Measurements from ENCODE around the gene TANC1.
A peak's percentile ranks its signal among the peaks of the same experiment; 100 is the strongest.

The TANC1 gene

DNA sequence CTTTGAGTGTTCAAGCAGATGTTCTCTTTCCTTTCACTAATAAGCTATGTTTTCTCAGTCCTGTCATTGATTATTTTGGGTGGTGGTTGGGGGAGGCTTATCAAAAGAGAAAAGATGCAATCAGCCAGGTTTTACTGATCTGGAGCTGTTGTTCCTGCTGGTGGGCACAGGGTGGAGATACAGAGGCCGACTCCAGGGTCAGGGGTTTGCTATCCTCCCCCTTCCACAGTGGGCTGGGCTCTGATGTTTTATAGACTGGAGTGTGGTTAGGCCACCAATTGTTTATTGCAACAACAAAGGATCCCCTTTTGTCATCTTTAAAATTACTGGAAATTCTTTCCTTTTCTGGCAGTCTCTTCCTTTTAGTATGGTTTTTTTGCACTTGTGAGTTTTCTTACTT, 120.5 kb downstream of the TANC1 start:
- no peak overlapping the region for H3K4me3 ChIP-seq
- no peaks in the 10 kb centered on the region for H3K36me3 ChIP-seq
- no peaks in the 10 kb centered on the region for H3K9me3 ChIP-seq
- no peak for DNase-seq
- H3K4me1 ChIP-seq = peaks cover 5 to 97% (median 69%) of the 10 kb centered on the region in 4 donors
- no peaks in the 10 kb centered on the region for H3K27me3 ChIP-seq
- intact Hi-C loops (cut with DNase I; ENCODE audit: low total_unique reads) = no loop called here
- H3K27ac ChIP-seq = peak overlapping the region; percentile 70 to 74
- TF ChIP-seq, protein P1, sequence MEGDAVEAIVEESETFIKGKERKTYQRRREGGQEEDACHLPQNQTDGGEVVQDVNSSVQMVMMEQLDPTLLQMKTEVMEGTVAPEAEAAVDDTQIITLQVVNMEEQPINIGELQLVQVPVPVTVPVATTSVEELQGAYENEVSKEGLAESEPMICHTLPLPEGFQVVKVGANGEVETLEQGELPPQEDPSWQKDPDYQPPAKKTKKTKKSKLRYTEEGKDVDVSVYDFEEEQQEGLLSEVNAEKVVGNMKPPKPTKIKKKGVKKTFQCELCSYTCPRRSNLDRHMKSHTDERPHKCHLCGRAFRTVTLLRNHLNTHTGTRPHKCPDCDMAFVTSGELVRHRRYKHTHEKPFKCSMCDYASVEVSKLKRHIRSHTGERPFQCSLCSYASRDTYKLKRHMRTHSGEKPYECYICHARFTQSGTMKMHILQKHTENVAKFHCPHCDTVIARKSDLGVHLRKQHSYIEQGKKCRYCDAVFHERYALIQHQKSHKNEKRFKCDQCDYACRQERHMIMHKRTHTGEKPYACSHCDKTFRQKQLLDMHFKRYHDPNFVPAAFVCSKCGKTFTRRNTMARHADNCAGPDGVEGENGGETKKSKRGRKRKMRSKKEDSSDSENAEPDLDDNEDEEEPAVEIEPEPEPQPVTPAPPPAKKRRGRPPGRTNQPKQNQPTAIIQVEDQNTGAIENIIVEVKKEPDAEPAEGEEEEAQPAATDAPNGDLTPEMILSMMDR (IDR thresholded peaks at IDR 0.05) = no peak

DNA sequence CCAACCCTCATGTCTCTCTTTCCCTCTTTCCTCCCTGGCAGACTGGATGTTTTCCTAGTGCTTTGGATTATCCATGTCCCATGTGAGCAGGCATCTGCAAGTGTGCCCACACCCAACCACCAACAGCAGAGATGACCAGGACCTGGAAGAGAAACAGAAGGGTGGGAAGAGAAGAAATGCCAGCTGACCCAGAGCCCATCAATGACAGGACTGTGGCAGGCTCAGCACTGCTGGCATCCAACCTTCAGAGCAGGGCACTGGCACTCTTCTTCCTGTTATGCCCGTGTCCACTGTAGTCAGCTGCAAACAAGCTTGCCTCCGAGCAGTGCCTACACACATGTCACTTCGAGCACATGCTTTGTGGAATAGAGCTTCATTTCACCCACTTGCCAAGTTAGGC, 121.1 kb downstream of the TANC1 start:
- TF ChIP-seq, protein P1 (IDR thresholded peaks at IDR 0.05) = no peak
- H3K27me3 ChIP-seq = no peaks in the 10 kb centered on the region
- intact Hi-C loops (cut with DNase I; ENCODE audit: low total_unique reads) = no loop called here
- peaks cover 5 to 97% (median 70%) of the 10 kb centered on the region in 4 donors for H3K4me1 ChIP-seq
- H3K9me3 ChIP-seq = no peaks in the 10 kb centered on the region
- no peaks in the 10 kb centered on the region for H3K36me3 ChIP-seq
- no peak overlapping the region for H3K4me3 ChIP-seq
- H3K27ac ChIP-seq = peak overlapping the region; percentile 70 to 74
- DNase-seq = no peak

DNA sequence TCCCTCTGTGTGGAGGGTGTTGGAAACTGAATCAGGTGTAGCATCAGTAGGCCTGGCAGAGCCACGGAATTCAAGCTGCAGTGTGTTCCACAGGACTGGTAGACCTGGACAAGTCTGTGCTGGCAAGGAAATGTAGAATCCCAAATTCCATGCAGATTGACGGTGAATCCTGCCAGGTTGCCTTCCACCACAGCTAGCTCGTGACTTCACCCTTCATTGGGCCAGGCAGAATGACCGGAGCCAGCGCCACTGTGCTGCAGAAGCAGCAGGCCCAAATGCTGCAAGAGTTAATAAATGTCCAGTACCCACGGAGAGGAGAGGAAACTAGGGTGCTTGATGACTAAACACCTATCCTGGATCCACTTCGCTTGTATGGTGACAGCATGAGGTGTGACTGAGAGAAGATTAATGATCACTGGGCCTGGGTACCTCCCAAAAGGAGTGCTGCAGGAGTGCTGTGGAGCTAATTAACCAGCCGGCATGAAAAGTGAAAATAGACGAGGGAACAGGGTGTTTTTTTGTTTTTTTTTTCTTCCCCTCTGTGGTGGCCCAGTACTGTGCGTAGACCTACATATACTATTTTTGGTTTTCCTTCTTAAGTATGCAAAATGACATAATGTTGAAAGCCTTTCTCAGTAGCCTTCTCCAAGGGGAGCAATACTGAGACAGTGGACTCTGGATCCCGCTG, 122.2 kb downstream of the TANC1 start:
- Histone ChIP-seq H3K36me3 (no peaks in the 10 kb centered on the region), H3K4me3 (no peak overlapping the region), H3K9me3 (no peaks in the 10 kb centered on the region), H3K27me3 (no peaks in the 10 kb centered on the region), H3K4me1 (peaks cover 5 to 97% (median 69%) of the 10 kb centered on the region in 4 donors), H3K27ac (peak overlapping the region; percentile 70 to 74)
- no peak for DNase-seq
- TF ChIP-seq, protein P1 (IDR thresholded peaks at IDR 0.05) = no peak
- intact Hi-C loops (cut with DNase I; ENCODE audit: low total_unique reads) = no loop called here

DNA sequence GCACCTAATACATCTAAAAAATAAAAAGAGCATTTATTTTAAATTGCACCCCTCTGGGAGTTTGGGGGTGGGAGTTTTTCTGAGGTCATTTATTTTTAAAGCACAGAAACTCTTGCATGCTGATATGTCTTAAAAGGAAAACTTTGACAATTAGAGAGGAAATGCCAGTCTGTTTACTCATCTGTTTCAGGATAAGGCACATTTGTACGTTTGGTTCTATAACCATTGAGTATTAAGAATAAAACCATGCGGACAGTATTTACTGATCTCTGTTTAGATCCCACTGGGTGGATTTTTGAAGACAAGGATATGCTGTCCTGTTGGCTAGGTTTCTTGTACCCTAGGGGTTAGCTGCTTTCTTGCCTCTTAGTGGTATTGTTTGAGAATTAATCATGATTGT, 122.9 kb downstream of the TANC1 start:
- DNase-seq = no peak
- TF ChIP-seq, protein P1 (IDR thresholded peaks at IDR 0.05) = no peak
- no peak overlapping the region for H3K4me3 ChIP-seq
- H3K9me3 ChIP-seq = no peaks in the 10 kb centered on the region
- H3K36me3 ChIP-seq = no peaks in the 10 kb centered on the region
- intact Hi-C loops (cut with DNase I; ENCODE audit: low total_unique reads) = no loop called here
- no peaks in the 10 kb centered on the region for H3K27me3 ChIP-seq
- peak overlapping the region; percentile 70 to 74 for H3K27ac ChIP-seq
- peaks cover 5 to 92% (median 67%) of the 10 kb centered on the region in 4 donors for H3K4me1 ChIP-seq

DNA sequence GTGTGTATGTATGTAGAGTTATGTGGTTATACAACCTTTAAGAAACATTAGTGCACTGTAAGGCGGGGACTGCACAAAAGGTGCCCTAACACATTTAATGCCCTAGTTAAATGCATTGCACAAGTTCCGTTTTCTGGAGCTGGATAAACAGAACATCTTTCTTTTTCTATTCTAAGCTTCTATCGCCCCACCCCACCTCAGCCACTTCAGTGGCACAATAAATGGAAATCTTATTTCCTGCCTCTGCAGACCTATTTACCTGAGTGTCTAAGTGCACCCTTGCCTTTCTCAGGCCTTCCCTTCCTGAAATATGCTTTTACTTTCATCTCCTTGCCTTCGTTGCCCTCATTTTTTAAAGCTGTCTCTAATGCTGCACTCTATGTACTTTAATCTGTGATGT, 123.5 kb downstream of the TANC1 start:
- H3K4me3 ChIP-seq = no peak overlapping the region
- H3K9me3 ChIP-seq = no peaks in the 10 kb centered on the region
- no peaks in the 10 kb centered on the region for H3K27me3 ChIP-seq
- TF ChIP-seq, protein P1 (IDR thresholded peaks at IDR 0.05) = no peak
- no peaks in the 10 kb centered on the region for H3K36me3 ChIP-seq
- H3K4me1 ChIP-seq = peaks cover 5 to 87% (median 64%) of the 10 kb centered on the region in 4 donors
- peak overlapping the region; percentile 70 to 74 for H3K27ac ChIP-seq
- DNase-seq = no peak
- intact Hi-C loops (cut with DNase I; ENCODE audit: low total_unique reads) = no loop called here

Measured in tibial artery (tissue), 4 donors.